Heart left ventricle (tissue), 16 donors: ENCODE data around the gene CLEC4G. TPM values are rescaled to one million over a fixed set of nuclear protein-coding genes. Genes with fewer than 3 reads are reported as not detected.

Experiments used
- ATAC-seq, 4 donors: fragments of 200-7000 bp; cut with Tn5 transposase; one replicate each; pipeline ENCODE4 v1.9.1; 2020 to 2022; ENCODE audit warnings: moderate library complexity in 4 of 4, mild to moderate bottlenecking in 3 of 4, moderate number of reproducible peaks in 1 of 4
- DNase-seq, 5 donors: peaks; one replicate each; pipeline ENCODE4 v3.0.0-alpha.2; 2020
- H3K27ac ChIP-seq, 12 donors: fragments of 200-600 bp; sonication (generic) in 4 of 12; one replicate each; pipeline versions ENCODE4 v1.5.0 to v1.8.0; 2016 to 2022; ENCODE audit warnings: mild to moderate bottlenecking in 2 of 12
- H3K27me3 ChIP-seq, 9 donors: fragments of 200-600 bp; sonication (generic) in 2 of 9; one replicate each; pipeline versions ENCODE4 v1.5.1 to v1.8.0; 2016 to 2022; ENCODE audit warnings: mild to moderate bottlenecking in 3 of 9
- H3K36me3 ChIP-seq, 9 donors: fragments of 200-600 bp; sonication (generic) in 2 of 9; one replicate each; pipeline versions ENCODE4 v1.5.0 to v1.8.0; 2018 to 2022; ENCODE audit warnings: mild to moderate bottlenecking in 2 of 9
- H3K4me1 ChIP-seq, 12 donors: fragments of 200-600 bp; sonication (generic) in 4 of 12; one replicate each; pipeline versions ENCODE4 v1.5.0 to v1.8.0; 2016 to 2022; ENCODE audit warnings: mild to moderate bottlenecking in 3 of 12
- H3K4me3 ChIP-seq, 12 donors: fragments of 200-600 bp; sonication (generic) in 4 of 12; one replicate each; pipeline versions ENCODE4 v1.5.0 to v1.8.0; 2017 to 2022; ENCODE audit warnings: mild to moderate bottlenecking in 9 of 12, moderate library complexity in 4 of 12
- H3K9me3 ChIP-seq, 12 donors: fragments of 200-600 bp; sonication (generic) in 4 of 12; one replicate each; pipeline versions ENCODE4 v1.5.0 to v1.8.0; 2016 to 2022; ENCODE audit warnings: mild to moderate bottlenecking in 1 of 12
- CTCF ChIP-seq, 12 donors: fragments of 200-600 bp; sonication (generic) in 4 of 12; IDR thresholded peaks; one replicate each; pipeline versions ENCODE4 v1.5.0 to v1.8.0; 2018 to 2022; ENCODE audit warnings: antibody characterized with exemption in 12 of 12, mild to moderate bottlenecking in 5 of 12
- POLR2A ChIP-seq, 2 donors: fragments of 450-650 bp; IDR thresholded peaks; one replicate each; pipeline ENCODE4 v1.6.1; 2017; ENCODE audit warnings: antibody characterized with exemption in 2 of 2, mild to moderate bottlenecking in 2 of 2, moderate library complexity in 2 of 2
- whole genome bisulfite sequencing, 4 donors: extraction: QIAGEN DNeasy Blood & Tissue Kit in 2 of 4; methylation state at CpG; one replicate each; pipeline versions ENCODE4 v1.1.5 to v1.1.7; 2013 to 2018; 5-methylcytosine and 5-hydroxymethylcytosine counted together
- intact Hi-C, 10 donors: fragments of 100-400 bp; cut with DNase I; formaldehyde crosslinking; loops; one replicate each; pipeline versions ENCODE4 v1.11.1 to v1.14.2; 2022
- polyA plus RNA-seq, 2 donors: library from polyadenylated mRNA; stranded (reverse); fragments of 200-250 nt; gene quantifications; one replicate each; pipeline ENCODE4 v1.2.3, GENCODE V29; 2013
- total RNA-seq, 9 donors: library from RNA; depleted of rRNA in 2 of 9; stranded (reverse); fragments of >200 nt in 2 of 9; fragmentation: NEBNext Ultra II Directional in 3 of 9; extraction: Animal tissue kit (Norgen Biotek cat#: 25700) in 3 of 9; gene quantifications; one replicate each; pipeline versions ENCODE4 v1.1.0 to v1.2.4, GENCODE V29; 2016 to 2023
- donor health status: ischemic (EF 13 %, LVEDD 7.1; RV severe dilation, severe dysfunction).
- donor health status: healthy with polysubstance abuse.
- donor health status: DM: no; HTN: yes; CAD: no.
- donor health status: DM: no; HTN: no; CAD: no.
- donor health status: ischemic (EF 25% LVEDD 6.9; RV normal size, moderate dysfunction).
- donor health status: ischemic (EF 25% LVEDD 5.7; RV mildly dilated, moderate dysfunction).
- donor health status: healthy.
- donor health status: DM: yes; HTN: yes; CAD: no.
- donor health status: ischemic (EF 35%, LVEDD 5.7; RV mildly dilated, moderate dysfunction).
- donor health status: nonischemic (EF 11% LVEDD 7.7; RV severe dilation, severe dysfunction).
- donor health status: DM: yes; HTN: yes; CAD: no.
- donor health status: PGD.
- donor health status: ischemic (EF 29% LVEDD 5.4; RV normal size, mild dysfunction).
- donor health status: nonischemic (EF 23%, LVEDD 6.1; RV moderate dilation, normal function).

Gene CLEC4G
- total and polyA plus RNA-seq, 11 donors, result 0.22 to 6.4 (median 0.87) TPM; not detected in 1

- Histone ChIP-seq H3K27me3 (peaks cover 0 to 35% (median 9%) of the 10 kb centered on the region in 9 donors), H3K4me3 (no peak overlapping the region), H3K9me3 (no peaks in the 10 kb centered on the region), H3K27ac (no peak overlapping the region), H3K4me1 (no peaks in the 10 kb centered on the region), H3K36me3 (no peaks in the 10 kb centered on the region)
- TF ChIP-seq POLR2A (IDR thresholded peaks at IDR 0.05), result no peak
- TF ChIP-seq CTCF (IDR thresholded peaks at IDR 0.05), result no peak
- no peak for DNase-seq
- intact Hi-C loops, result no loop called here
- 69 to 93% (median 70%) methylated on average over 13 of the region's 13 CpGs for WGBS, 4 donors
- no peak for ATAC-seq
Measured at GRCh38 chr19:7692417-7693088, 39.4 kb downstream of the CLEC4G start.

GRCh38 chr19:7691497-7691896 lies 40.4 kb downstream of the CLEC4G start:
- no peaks in the 10 kb centered on the region for H3K9me3 ChIP-seq
- TF ChIP-seq POLR2A (IDR thresholded peaks at IDR 0.05) (no peak), CTCF (IDR thresholded peaks at IDR 0.05) (no peak)
- no peak overlapping the region for H3K4me3 ChIP-seq
- no peak overlapping the region for H3K27ac ChIP-seq
- intact Hi-C loops, result no loop called here
- DNase-seq, result no peak
- ATAC-seq, result no peak
- peaks cover 0 to 24% (median 4%) of the 10 kb centered on the region in 9 donors for H3K27me3 ChIP-seq
- no peaks in the 10 kb centered on the region for H3K4me1 ChIP-seq
- H3K36me3 ChIP-seq, result no peaks in the 10 kb centered on the region

DNA sequence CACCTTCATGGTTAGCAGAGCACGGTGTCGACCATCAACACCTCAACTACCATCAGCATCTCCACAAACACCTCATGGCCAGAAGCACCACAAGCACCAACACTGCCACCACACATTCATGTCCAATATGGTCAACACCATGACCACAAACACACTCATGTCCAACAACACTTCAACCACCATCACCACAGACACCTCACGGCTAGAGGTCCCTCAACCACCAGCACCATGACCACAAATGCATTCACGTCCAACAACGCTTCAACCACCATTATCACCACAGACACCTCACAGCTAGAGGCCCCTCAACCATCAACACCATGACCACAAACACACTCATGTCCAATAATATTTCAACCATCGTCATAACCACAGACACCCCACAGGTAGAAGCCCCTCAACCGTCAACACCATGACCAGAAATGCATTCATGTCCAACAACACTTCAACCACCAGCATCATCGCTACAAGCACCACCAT lies 41.1 kb downstream of the CLEC4G start:
- intact Hi-C loops, result no loop called here
- H3K36me3 ChIP-seq, result no peaks in the 10 kb centered on the region
- no peak overlapping the region for H3K4me3 ChIP-seq
- no peaks in the 10 kb centered on the region for H3K9me3 ChIP-seq
- peaks cover 0 to 23% (median 4%) of the 10 kb centered on the region in 9 donors for H3K27me3 ChIP-seq
- TF ChIP-seq POLR2A (IDR thresholded peaks at IDR 0.05) (no peak), CTCF (IDR thresholded peaks at IDR 0.05) (no peak)
- no peaks in the 10 kb centered on the region for H3K4me1 ChIP-seq
- WGBS, 4 donors, result 86 to 94% (median 87%) methylated on average over 8 of the region's 8 CpGs
- H3K27ac ChIP-seq, result no peak overlapping the region
- ATAC-seq (no peak), DNase-seq (no peak)

GRCh38 chr19:7689165-7689564 lies 42.7 kb downstream of the CLEC4G start:
- peaks cover 0 to 23% (median 0%) of the 10 kb centered on the region in 9 donors for H3K27me3 ChIP-seq
- WGBS, 4 donors, result 22 to 37% (median 28%) methylated on average over 23 of the region's 23 CpGs
- DNase-seq (no peak), ATAC-seq (no peak)
- no peak overlapping the region for H3K27ac ChIP-seq
- intact Hi-C loops, result loop anchor here in 5 of 10 donors (10.0 kb wide), 4 partner anchors 106 to 584 kb away; no protein-coding TSS in a partner anchor
- no peaks in the 10 kb centered on the region for H3K4me1 ChIP-seq
- TF ChIP-seq POLR2A (IDR thresholded peaks at IDR 0.05), result no peak
- no peak for TF ChIP-seq CTCF (IDR thresholded peaks at IDR 0.05)
- H3K9me3 ChIP-seq, result no peaks in the 10 kb centered on the region
- peaks cover 0 to 13% (median 7%) of the 10 kb centered on the region in 9 donors for H3K36me3 ChIP-seq
- no peak overlapping the region for H3K4me3 ChIP-seq
